ENCODE data around the gene LONRF2. TPM values are rescaled to one million over a fixed set of nuclear protein-coding genes. Genes with fewer than 3 reads are reported as not detected.

The LONRF2 gene
- total and polyA plus RNA-seq, 8 donors, result 2.0 to 7.1 (median 6.8) TPM

GRCh38 chr2:100224988-100225710 is 97.2 kb downstream of the LONRF2 start:
- no peak for TF ChIP-seq CTCF (IDR thresholded peaks at IDR 0.05)
- intact Hi-C loops (cut with DNase I), result no loop called here
- H3K9me3 ChIP-seq, result no peaks in the 10 kb centered on the region
- DNase-seq, result no peak
- H3K4me1 ChIP-seq, result no peaks in the 10 kb centered on the region
- no peak for FAIRE-seq
- H3K27me3 ChIP-seq, result no peaks in the 10 kb centered on the region
- H3K27ac ChIP-seq, result no peak overlapping the region
- WGBS, 2 donors, result 33 to 45% methylated on average over 3 of the region's 3 CpGs
- no peak for ATAC-seq
- no peaks in the 10 kb centered on the region for H3K36me3 ChIP-seq
- no peak overlapping the region for H3K4me3 ChIP-seq

GRCh38 chr2:100223502-100223901 is 98.8 kb downstream of the LONRF2 start:
- Histone ChIP-seq H3K9me3 (no peaks in the 10 kb centered on the region), H3K36me3 (no peaks in the 10 kb centered on the region), H3K4me1 (no peaks in the 10 kb centered on the region), H3K4me3 (no peak overlapping the region), H3K27me3 (no peaks in the 10 kb centered on the region), H3K27ac (no peak overlapping the region)
- ATAC-seq (no peak), FAIRE-seq (no peak), DNase-seq (no peak)
- TF ChIP-seq CTCF (IDR thresholded peaks at IDR 0.05), result no peak
- WGBS, 2 donors, result 76 to 82% methylated on average over 6 of the region's 6 CpGs
- intact Hi-C loops (cut with DNase I), result no loop called here

Other genes with a start within 250 kb of the LONRF2 start
- 1 to 10 TPM in 2 of 6 donors, under 1 TPM in 4; 0.19 to 1.1 (median 0.64) TPM for gene AFF3, start 179.9 kb downstream of the LONRF2 start, total RNA-seq
- gene AFF3, start 179.9 kb downstream of the LONRF2 start, polyA plus RNA-seq, result under 1 TPM; 0.19 to 0.26 TPM
- 1 to 10 TPM; 1.7 to 5.6 (median 3.5) TPM for gene CHST10, start 95.2 kb upstream of the LONRF2 start, total RNA-seq
- gene CHST10, start 95.2 kb upstream of the LONRF2 start, polyA plus RNA-seq, result 1 to 10 TPM; 3.5 to 6.5 TPM
- gene NMS, start 148.0 kb upstream of the LONRF2 start, total RNA-seq, result not detected
- not detected for gene NMS, start 148.0 kb upstream of the LONRF2 start, polyA plus RNA-seq
- 1 to 10 TPM; 4.9 to 8.5 (median 8.0) TPM for gene PDCL3, start 240.5 kb upstream of the LONRF2 start, total RNA-seq
- gene PDCL3, start 240.5 kb upstream of the LONRF2 start, polyA plus RNA-seq, result 10 to 100 TPM in 1 of 2 donors, 1 to 10 TPM in 1; 8.7 to 14.5 TPM